ENCODE measurements around the gene TJP2. TPM values are rescaled to one million over a fixed set of nuclear protein-coding genes. Genes with fewer than 3 reads are reported as not detected.

Gene TJP2
- total and polyA plus RNA-seq, 12 donors, result 24.2 to 117 (median 82.4) TPM

DNA sequence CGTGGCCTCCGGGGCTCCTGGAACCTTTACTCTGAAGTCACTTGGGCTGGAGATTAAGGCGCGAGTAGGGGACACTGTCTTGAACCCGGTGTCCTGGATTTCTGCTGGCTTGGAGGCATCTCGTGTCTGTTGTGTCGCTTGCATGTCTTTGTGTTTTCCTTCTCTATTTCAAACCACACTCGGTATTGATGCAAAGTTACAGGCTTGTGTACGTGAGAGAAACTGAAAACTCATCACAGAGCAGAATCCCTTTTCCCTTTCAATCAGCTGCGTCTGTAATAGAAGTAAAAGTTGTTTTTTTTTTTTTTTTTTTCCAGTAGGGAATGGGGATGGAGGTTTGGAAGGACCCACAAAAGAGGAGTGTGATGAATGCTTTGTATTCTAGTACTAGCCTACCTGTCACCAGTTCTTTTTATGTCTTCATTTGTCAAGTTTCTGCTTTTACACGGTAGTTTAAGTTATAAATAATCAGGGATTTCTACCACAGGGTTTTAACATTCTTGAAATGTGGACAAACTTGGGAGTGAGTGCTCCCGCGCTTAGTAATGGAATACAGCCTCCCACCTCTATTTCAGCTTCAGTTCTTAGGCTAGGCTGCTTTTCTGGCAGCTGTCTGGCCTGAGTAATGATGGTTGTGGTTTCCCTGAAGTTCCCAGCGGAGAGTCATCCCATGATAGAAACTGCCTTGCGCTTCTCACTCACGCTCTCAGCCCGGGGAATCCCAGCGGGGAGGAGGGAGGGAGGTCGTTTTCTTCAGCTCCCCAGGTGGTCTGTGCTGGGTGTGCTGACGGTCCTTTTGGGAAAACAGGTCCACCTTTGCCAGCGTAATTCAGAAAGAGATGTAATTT is 763 bp downstream of the TJP2 start:
- Histone ChIP-seq H3K9me3 (no peaks in the 10 kb centered on the region), H3K27me3 (no peaks in the 10 kb centered on the region), H3K27ac (peak overlapping the region; percentile 82 to 94 (median 89)), H3K4me3 (peak overlapping the region; percentile 69 to 88 (median 82)), H3K36me3 (no peaks in the 10 kb centered on the region), H3K4me1 (peaks cover 3 to 86% (median 63%) of the 10 kb centered on the region in 9 donors)
- TF ChIP-seq CTCF (IDR thresholded peaks at IDR 0.05), result no peak
- WGBS, 2 donors, result 7 to 8% methylated on average over 21 of the region's 21 CpGs
- peak in 1 of 2 donors; percentile 60 for DNase-seq
- ATAC-seq, result peak; percentile 23 to 68 (median 60)
- intact Hi-C loops (cut with DNase I), result loop anchor here in 4 of 10 donors (5.0 kb wide), 2 partner anchors 43 to 53 kb away; no protein-coding TSS in a partner anchor

DNA sequence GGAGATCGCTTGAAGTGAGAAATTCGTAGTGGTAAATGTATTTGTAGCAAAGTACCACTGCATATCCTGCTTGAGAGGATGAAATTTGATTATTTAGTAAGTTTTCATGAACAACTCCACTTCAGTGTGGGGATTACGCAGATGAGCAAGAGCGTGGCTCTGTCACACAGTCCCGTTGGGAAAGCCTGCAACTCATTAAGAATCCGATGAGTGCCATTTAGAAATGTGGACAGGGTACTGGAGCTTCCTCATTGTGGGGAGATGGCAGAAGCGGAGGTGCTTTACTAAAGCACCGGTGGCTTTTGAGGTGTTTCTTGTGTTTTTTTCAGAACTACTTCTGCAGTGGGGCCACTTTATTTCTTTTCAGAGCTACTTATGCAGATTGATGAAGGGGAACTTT is 1.4 kb downstream of the TJP2 start:
- TF ChIP-seq CTCF (IDR thresholded peaks at IDR 0.05), result no peak
- DNase-seq, result no peak
- no peaks in the 10 kb centered on the region for H3K36me3 ChIP-seq
- ATAC-seq, result no peak
- WGBS, 2 donors, result 48 to 59% methylated on average over 8 of the region's 8 CpGs
- H3K27me3 ChIP-seq, result no peaks in the 10 kb centered on the region
- peak overlapping the region in 9 of 10 donors; percentile 69 to 88 (median 83) for H3K4me3 ChIP-seq
- H3K4me1 ChIP-seq, result peaks cover 3 to 86% (median 65%) of the 10 kb centered on the region in 9 donors
- peak overlapping the region in 7 of 10 donors; percentile 86 to 94 (median 89) for H3K27ac ChIP-seq
- no peaks in the 10 kb centered on the region for H3K9me3 ChIP-seq
- intact Hi-C loops (cut with DNase I), result no loop called here

- no peak for ATAC-seq
- TF ChIP-seq CTCF (IDR thresholded peaks at IDR 0.05), result no peak
- Histone ChIP-seq H3K36me3 (no peaks in the 10 kb centered on the region), H3K27ac (no peak overlapping the region), H3K27me3 (no peaks in the 10 kb centered on the region), H3K4me3 (no peak overlapping the region), H3K4me1 (peaks cover 3 to 86% (median 67%) of the 10 kb centered on the region in 9 donors), H3K9me3 (no peaks in the 10 kb centered on the region)
- whole genome bisulfite sequencing, 2 donors, result 89 to 91% methylated on average over 9 of the region's 9 CpGs
- intact Hi-C loops (cut with DNase I), result no loop called here
- DNase-seq, result no peak
Measured at GRCh38 chr9:69176471-69177171, 2.5 kb downstream of the TJP2 start.

DNA sequence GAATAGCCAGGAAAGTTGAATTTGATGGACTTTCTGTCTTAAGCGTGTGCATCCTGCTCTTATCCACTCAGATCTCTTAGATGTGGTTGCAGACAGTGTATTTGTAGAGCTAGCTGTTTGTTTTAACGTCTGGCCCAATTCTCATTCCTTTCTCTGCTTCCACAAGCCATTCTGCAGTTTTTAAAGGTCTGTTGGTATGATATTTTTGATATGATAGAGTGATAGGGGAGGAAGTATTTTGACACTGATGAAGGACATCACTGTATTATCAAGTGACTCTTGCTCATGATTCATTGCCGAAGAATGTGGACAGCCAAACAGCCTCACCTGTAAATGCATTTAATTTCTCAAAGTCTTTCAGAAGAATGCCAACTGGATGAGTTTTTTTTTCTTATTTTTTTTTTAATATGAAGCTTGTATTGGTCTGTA is 4.5 kb downstream of the TJP2 start:
- no peak overlapping the region for H3K4me3 ChIP-seq
- no peaks in the 10 kb centered on the region for H3K9me3 ChIP-seq
- DNase-seq (no peak), ATAC-seq (no peak)
- WGBS, 2 donors, result 55 to 66% methylated on average over 3 of the region's 3 CpGs
- no peaks in the 10 kb centered on the region for H3K27me3 ChIP-seq
- H3K27ac ChIP-seq, result peak overlapping the region in 1 of 10 donors; percentile 17
- H3K4me1 ChIP-seq, result peaks cover 0 to 79% (median 63%) of the 10 kb centered on the region in 9 donors
- intact Hi-C loops (cut with DNase I), result no loop called here
- no peak for TF ChIP-seq CTCF (IDR thresholded peaks at IDR 0.05)
- H3K36me3 ChIP-seq, result peaks cover 0 to 9% (median 0%) of the 10 kb centered on the region in 9 donors

Measured in heart right ventricle (tissue), 16 donors.